HCT116 (cell line): ENCODE results near the gene CENPF.

Source experiments
- CBX3 ChIP-seq: IDR thresholded peaks from 2 replicates; pipeline ENCODE4 v1.6.1; 2012; ENCODE audit warnings: low read depth
- CTCF ChIP-seq, 3 experiments: fragments of 200-600 bp in 1 of 3; sonication (generic) in 1 of 3; IDR thresholded peaks in 2 of 3; conservative IDR thresholded peaks in 1 of 3; 2 replicates each; pipeline ENCODE4 v1.5.1; 2012 to 2017; ENCODE audit warnings: low read depth in 2 of 3, low read length in 2 of 3, antibody characterized with exemption in 1 of 3, borderline replicate concordance in 1 of 3, control low read depth in 1 of 3, mild to moderate bottlenecking in 1 of 3, mixed read lengths in 1 of 3, mixed run types in 1 of 3, moderate library complexity in 1 of 3; ENCODE audit not compliant: insufficient read depth in 1 of 3
- EZH2phosphoT487 ChIP-seq: fragments of 200-600 bp; IDR thresholded peaks from 2 replicates; pipeline ENCODE4 v1.6.1; 2018; ENCODE audit warnings: antibody characterized with exemption, borderline replicate concordance
- JUND ChIP-seq: IDR thresholded peaks from 2 replicates; pipeline ENCODE4 v1.6.1; 2012
- MAX ChIP-seq: IDR thresholded peaks from 2 replicates; pipeline ENCODE4 v1.6.1; 2012
- POLR2A ChIP-seq: IDR thresholded peaks from 2 replicates; pipeline ENCODE4 v1.7.0; 2011; ENCODE audit warnings: borderline replicate concordance; ENCODE audit not compliant: insufficient read depth, insufficient read length; ENCODE audit errors: extremely low read depth
- POLR2AphosphoS5 ChIP-seq: IDR thresholded peaks from 2 replicates; pipeline ENCODE4 v1.6.1; 2011; ENCODE audit warnings: mild to moderate bottlenecking, low read depth, low read length, moderate library complexity
- RAD21 ChIP-seq: IDR thresholded peaks from 2 replicates; pipeline ENCODE4 v1.6.1; 2012; ENCODE audit warnings: low read depth, mild to moderate bottlenecking
- REST ChIP-seq: IDR thresholded peaks from 2 replicates; pipeline ENCODE4 v1.6.1; 2012; ENCODE audit warnings: low read depth
- ZFX ChIP-seq: fragments of 450-650 bp; IDR thresholded peaks from 2 replicates; pipeline ENCODE4 v1.6.1; 2017

- peak; percentile 25 for TF ChIP-seq POLR2A
- no peak for TF ChIP-seq JUND
- 0 out of 6 replicates have a peak, but pooled peaks of 1 of the 3 experiments have one; percentile 16 for TF ChIP-seq CTCF (IDR thresholded peaks at IDR 0.05 in 2 of 3, conservative IDR thresholded peaks at IDR 0.05 in 1 of 3; ENCODE audit: borderline replicate concordance in 1 of 3, insufficient read depth in 1 of 3, low read depth in 2 of 3, low read length in 2 of 3)
- TF ChIP-seq POLR2AphosphoS5, result peak; percentile 80
- TF ChIP-seq MAX, result peak; percentile 99
- no peak for TF ChIP-seq EZH2phosphoT487
- no peak for TF ChIP-seq RAD21
- TF ChIP-seq REST, result no peak
- peak; percentile 45; the same call in 1 of the 2 replicates for TF ChIP-seq ZFX
- 0 out of 2 replicates have a peak, but pooled peaks have one; percentile 78 for TF ChIP-seq CBX3
These were observed at the start of gene CENPF for GRCh38 chr1:214602764-214603657.
